Measurements from ENCODE around the gene LCP2. TPM values are rescaled to one million over a fixed set of nuclear protein-coding genes. Genes with fewer than 3 reads are reported as not detected.

Gene LCP2
- total RNA-seq, 4 donors from 2014 or later: 1.5 to 8.9 (median 7.7) TPM; not detected in 1

DNA sequence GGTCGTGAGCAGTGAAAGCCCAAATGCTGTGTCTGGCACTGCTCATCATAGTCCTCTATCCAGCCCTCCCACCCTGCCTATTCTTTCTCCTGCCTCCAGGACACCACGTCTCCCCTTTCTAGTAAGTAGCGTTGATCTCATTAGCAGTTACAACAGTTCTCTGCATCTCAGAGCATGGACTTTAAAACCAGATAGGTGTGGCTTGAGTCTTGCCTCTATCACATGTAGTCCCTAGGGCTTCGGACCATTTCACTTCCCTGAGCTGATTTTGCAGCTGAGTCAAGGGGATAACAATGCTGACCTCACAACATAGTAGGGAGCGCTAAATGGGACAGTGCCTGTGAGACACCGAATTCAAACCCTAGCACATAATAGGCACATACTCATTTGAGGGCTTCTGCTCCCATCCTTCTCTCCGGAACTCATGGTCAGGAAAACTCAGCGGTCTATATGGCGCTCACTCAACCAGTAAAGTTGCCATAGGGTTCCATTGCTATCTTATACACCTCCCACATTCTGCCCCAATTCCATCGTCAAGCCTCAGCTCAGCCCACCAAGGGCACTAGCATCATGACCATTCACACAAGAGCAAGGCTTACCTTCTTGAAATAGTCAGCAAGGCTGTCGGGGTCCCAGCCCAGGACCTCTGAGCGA lies 515 bp downstream of the LCP2 start:
- WGBS: 80% methylated on average over 12 of the region's 12 CpGs

DNA sequence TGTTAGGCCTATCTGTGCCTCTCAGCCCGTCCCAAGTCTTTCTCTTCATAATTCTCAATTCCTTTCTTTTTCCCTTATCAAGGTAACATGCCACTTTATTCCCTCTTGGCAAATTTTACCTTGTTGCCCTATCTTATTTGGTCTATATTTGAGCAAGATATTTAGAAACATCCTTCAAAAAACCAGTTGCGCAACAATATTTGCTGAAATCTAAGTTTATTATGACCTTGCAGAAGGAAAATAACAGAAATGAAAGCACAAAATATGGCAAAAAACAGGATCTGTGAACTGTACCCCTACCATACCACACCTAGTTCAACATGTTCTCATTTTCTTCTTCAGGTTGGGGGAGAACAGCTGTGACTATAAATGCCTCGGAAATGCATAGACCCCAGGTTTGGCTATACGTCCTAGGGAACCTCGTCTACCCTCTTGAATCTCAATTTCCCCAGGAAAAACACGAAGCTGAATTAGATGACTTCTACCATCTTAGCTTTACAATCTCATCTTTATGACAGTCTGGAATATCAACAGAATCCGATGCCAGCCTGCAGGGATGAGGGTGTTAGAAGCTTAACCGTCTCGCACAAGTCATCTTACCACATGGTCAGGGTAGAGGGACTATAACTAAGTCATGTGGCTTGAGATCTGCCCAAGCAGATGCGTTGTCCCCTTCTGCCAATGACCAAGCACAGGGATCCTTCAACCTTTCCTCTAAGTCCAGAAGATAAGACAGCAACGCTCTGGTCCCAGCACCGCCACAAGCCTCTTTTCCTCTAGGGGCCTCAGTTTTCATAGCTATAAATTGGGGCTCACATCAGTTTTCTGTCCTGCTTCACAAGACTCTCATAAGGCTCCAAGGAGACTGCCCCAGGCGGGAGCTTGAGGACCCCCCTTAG lies 1.3 kb downstream of the LCP2 start:
- no peaks in the 10 kb centered on the region for H3K27me3 ChIP-seq
- H3K4me3 ChIP-seq: peak overlapping the region; percentile 49
- WGBS: 77% methylated on average over 13 of the region's 13 CpGs
- no peak for DNase-seq (ENCODE audit: low spot score in 2 of 2)
- H3K9me3 ChIP-seq: no peaks in the 10 kb centered on the region
- H3K27ac ChIP-seq: peak overlapping the region; percentile 70
- H3K4me1 ChIP-seq: peaks cover 10% of the 10 kb centered on the region
- TF ChIP-seq, protein P1, sequence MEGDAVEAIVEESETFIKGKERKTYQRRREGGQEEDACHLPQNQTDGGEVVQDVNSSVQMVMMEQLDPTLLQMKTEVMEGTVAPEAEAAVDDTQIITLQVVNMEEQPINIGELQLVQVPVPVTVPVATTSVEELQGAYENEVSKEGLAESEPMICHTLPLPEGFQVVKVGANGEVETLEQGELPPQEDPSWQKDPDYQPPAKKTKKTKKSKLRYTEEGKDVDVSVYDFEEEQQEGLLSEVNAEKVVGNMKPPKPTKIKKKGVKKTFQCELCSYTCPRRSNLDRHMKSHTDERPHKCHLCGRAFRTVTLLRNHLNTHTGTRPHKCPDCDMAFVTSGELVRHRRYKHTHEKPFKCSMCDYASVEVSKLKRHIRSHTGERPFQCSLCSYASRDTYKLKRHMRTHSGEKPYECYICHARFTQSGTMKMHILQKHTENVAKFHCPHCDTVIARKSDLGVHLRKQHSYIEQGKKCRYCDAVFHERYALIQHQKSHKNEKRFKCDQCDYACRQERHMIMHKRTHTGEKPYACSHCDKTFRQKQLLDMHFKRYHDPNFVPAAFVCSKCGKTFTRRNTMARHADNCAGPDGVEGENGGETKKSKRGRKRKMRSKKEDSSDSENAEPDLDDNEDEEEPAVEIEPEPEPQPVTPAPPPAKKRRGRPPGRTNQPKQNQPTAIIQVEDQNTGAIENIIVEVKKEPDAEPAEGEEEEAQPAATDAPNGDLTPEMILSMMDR (IDR thresholded peaks at IDR 0.05): no peak
- TF ChIP-seq POLR2A (IDR thresholded peaks at IDR 0.05) (no peak), EP300 (IDR thresholded peaks at IDR 0.05) (no peak), POLR2AphosphoS5 (IDR thresholded peaks at IDR 0.05) (no peak)
- H3K36me3 ChIP-seq: no peaks in the 10 kb centered on the region

More for the DNA sequence above, 515 bp downstream of the LCP2 start:
- no peaks in the 10 kb centered on the region for H3K36me3 ChIP-seq
- H3K27ac ChIP-seq: peak overlapping the region; percentile 70
- TF ChIP-seq, protein P1 (IDR thresholded peaks at IDR 0.05): no peak
- no peak for TF ChIP-seq POLR2AphosphoS5 (IDR thresholded peaks at IDR 0.05)
- TF ChIP-seq POLR2A (IDR thresholded peaks at IDR 0.05): no peak
- TF ChIP-seq EP300 (IDR thresholded peaks at IDR 0.05): no peak
- H3K9me3 ChIP-seq: no peaks in the 10 kb centered on the region
- no peak for DNase-seq (ENCODE audit: low spot score in 2 of 2)
- H3K4me3 ChIP-seq: peak overlapping the region; percentile 49
- H3K4me1 ChIP-seq: peaks cover 7% of the 10 kb centered on the region
- H3K27me3 ChIP-seq: no peaks in the 10 kb centered on the region

DNA sequence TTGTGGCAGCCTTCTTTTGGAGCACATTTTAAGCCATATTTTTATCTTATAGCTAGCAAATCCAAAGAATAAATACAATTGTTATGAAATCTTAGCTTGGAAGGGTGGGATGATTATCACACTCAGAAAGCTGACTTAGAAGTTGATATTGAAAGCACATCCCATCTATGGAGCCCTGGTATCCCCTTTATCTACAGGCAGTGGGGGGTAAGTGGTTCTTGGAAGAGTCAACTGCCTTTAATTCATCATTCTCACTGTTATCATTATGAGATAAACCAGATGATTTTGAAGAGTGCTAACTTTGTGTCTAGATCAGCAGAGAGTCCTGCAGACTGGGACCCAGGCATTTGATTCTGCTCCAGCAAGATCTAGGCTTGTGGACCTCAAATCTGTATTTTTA lies 3.0 kb downstream of the LCP2 start:
- H3K9me3 ChIP-seq: no peaks in the 10 kb centered on the region
- H3K27ac ChIP-seq: no peak overlapping the region
- H3K4me1 ChIP-seq: peaks cover 19% of the 10 kb centered on the region
- peak overlapping the region; percentile 49 for H3K4me3 ChIP-seq
- TF ChIP-seq POLR2AphosphoS5 (IDR thresholded peaks at IDR 0.05): no peak
- TF ChIP-seq, protein P1 (IDR thresholded peaks at IDR 0.05): no peak
- no peak for TF ChIP-seq POLR2A (IDR thresholded peaks at IDR 0.05)
- TF ChIP-seq EP300 (IDR thresholded peaks at IDR 0.05): no peak
- H3K27me3 ChIP-seq: no peaks in the 10 kb centered on the region
- DNase-seq (ENCODE audit: low spot score in 2 of 2): no peak
- no peaks in the 10 kb centered on the region for H3K36me3 ChIP-seq

GRCh38 chr5:170294057-170294456 lies 3.5 kb downstream of the LCP2 start:
- Histone ChIP-seq H3K27ac (no peak overlapping the region), H3K4me1 (peaks cover 24% of the 10 kb centered on the region), H3K36me3 (no peaks in the 10 kb centered on the region), H3K9me3 (no peaks in the 10 kb centered on the region), H3K27me3 (no peaks in the 10 kb centered on the region), H3K4me3 (no peak overlapping the region)
- no peak for DNase-seq (ENCODE audit: low spot score in 2 of 2)
- TF ChIP-seq, protein P1 (IDR thresholded peaks at IDR 0.05): no peak
- TF ChIP-seq POLR2AphosphoS5 (IDR thresholded peaks at IDR 0.05) (no peak), EP300 (IDR thresholded peaks at IDR 0.05) (no peak), POLR2A (IDR thresholded peaks at IDR 0.05) (no peak)
- WGBS: 63% methylated on average over 3 of the region's 3 CpGs

DNA sequence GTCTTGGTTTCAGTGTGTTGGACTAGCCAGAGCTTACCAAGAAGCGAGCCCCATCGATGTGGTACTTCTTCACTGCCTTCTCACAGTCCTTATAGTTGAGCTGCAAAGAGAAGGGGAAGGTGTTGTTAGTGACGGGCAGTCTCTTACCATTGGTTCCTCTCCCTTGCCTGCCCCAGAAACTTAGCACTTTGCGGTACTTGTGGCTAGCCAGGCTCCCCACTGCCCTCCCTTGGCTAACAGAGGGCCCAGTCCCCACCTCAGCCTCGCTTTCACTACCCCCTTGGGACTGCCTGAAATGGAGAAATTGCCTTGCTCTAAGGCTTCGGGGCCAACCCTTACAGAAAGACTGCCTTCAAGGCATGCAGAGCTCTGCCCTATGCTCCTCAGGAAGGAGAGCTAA lies 4.3 kb downstream of the LCP2 start:
- no peak for DNase-seq (ENCODE audit: low spot score in 2 of 2)
- Histone ChIP-seq H3K4me1 (peaks cover 31% of the 10 kb centered on the region), H3K36me3 (no peaks in the 10 kb centered on the region), H3K9me3 (no peaks in the 10 kb centered on the region), H3K27me3 (no peaks in the 10 kb centered on the region), H3K27ac (no peak overlapping the region), H3K4me3 (no peak overlapping the region)
- 72% methylated on average over 6 of the region's 6 CpGs for WGBS
- no peak for TF ChIP-seq POLR2A (IDR thresholded peaks at IDR 0.05)
- TF ChIP-seq POLR2AphosphoS5 (IDR thresholded peaks at IDR 0.05): no peak
- TF ChIP-seq, protein P1 (IDR thresholded peaks at IDR 0.05): no peak
- no peak for TF ChIP-seq EP300 (IDR thresholded peaks at IDR 0.05)
